Measurements from ENCODE around the gene BCL11B. TPM values are rescaled to one million over a fixed set of nuclear protein-coding genes. Genes with fewer than 3 reads are reported as not detected.

The BCL11B gene
- total and polyA plus RNA-seq, 2 donors (not counting 1 experiment from before 2014, with no cell fraction given) = under 0.01 TPM; not detected in 1

GRCh38 chr14:99150236-99150635, 121.8 kb downstream of the BCL11B start:
- H4K20me1 ChIP-seq (ENCODE audit: control insufficient read depth, extremely low read depth, insufficient read depth, low read length) = no peaks in the 10 kb centered on the region
- no peaks in the 10 kb centered on the region for H3K9me3 ChIP-seq (ENCODE audit: control insufficient read depth, insufficient read depth, low read depth, low read length)
- H3K9ac ChIP-seq (ENCODE audit: insufficient read depth, low read length) = no peak overlapping the region

GRCh38 chr14:99148861-99149610, 123.0 kb downstream of the BCL11B start:
- Histone ChIP-seq H3K9ac (ENCODE audit: insufficient read depth, low read length) (no peak overlapping the region), H3K79me2 (ENCODE audit: control insufficient read depth, insufficient read depth, low read length) (no peaks in the 10 kb centered on the region), H3K27me3 (ENCODE audit: control insufficient read depth, insufficient read depth, low read length) (no peaks in the 10 kb centered on the region), H2AFZ (ENCODE audit: low read length) (no peak overlapping the region), H3K36me3 (ENCODE audit: control insufficient read depth, insufficient read depth, low read length) (no peaks in the 10 kb centered on the region), H4K20me1 (ENCODE audit: control insufficient read depth, extremely low read depth, insufficient read depth, low read length) (no peaks in the 10 kb centered on the region), H3K4me3 (replicated peaks in 1 of 4; ENCODE audit: control extremely low read depth in 1 of 4, insufficient read depth in 1 of 4, low read depth in 3 of 4, low read length in 4 of 4) (no peak overlapping the region), H3K4me2 (ENCODE audit: extremely low read depth, insufficient read depth, low read length) (no peak overlapping the region), H3K4me1 (ENCODE audit: control insufficient read depth, extremely low read depth, insufficient read depth, low read length) (no peaks in the 10 kb centered on the region), H3K9me3 (ENCODE audit: control insufficient read depth, insufficient read depth, low read depth, low read length) (no peaks in the 10 kb centered on the region), H3K27ac (ENCODE audit: insufficient read depth, low read length) (no peak overlapping the region)
- TF ChIP-seq EZH2 (IDR thresholded peaks at IDR 0.05; ENCODE audit: low read length, missing control alignments) (no peak), CTCF (conservative IDR thresholded peaks at IDR 0.05 in 1 of 2, IDR thresholded peaks at IDR 0.05 in 1 of 2; ENCODE audit: low read depth in 1 of 2, low read length in 2 of 2) (no peak)
- DNase-seq (ENCODE audit: low read depth in 2 of 2) = no peak

More at GRCh38 chr14:99150236-99150635, 121.8 kb downstream of the BCL11B start:
- TF ChIP-seq EZH2 (IDR thresholded peaks at IDR 0.05; ENCODE audit: low read length, missing control alignments) (no peak), CTCF (conservative IDR thresholded peaks at IDR 0.05 in 1 of 2, IDR thresholded peaks at IDR 0.05 in 1 of 2; ENCODE audit: low read depth in 1 of 2, low read length in 2 of 2) (no peak)
- Histone ChIP-seq H3K27ac (ENCODE audit: insufficient read depth, low read length) (no peak overlapping the region), H3K4me1 (ENCODE audit: control insufficient read depth, extremely low read depth, insufficient read depth, low read length) (no peaks in the 10 kb centered on the region), H3K79me2 (ENCODE audit: control insufficient read depth, insufficient read depth, low read length) (no peaks in the 10 kb centered on the region), H3K4me3 (replicated peaks in 1 of 4; ENCODE audit: control extremely low read depth in 1 of 4, insufficient read depth in 1 of 4, low read depth in 3 of 4, low read length in 4 of 4) (no peak overlapping the region), H3K27me3 (ENCODE audit: control insufficient read depth, insufficient read depth, low read length) (no peaks in the 10 kb centered on the region), H2AFZ (ENCODE audit: low read length) (no peak overlapping the region), H3K4me2 (ENCODE audit: extremely low read depth, insufficient read depth, low read length) (no peak overlapping the region), H3K36me3 (ENCODE audit: control insufficient read depth, insufficient read depth, low read length) (no peaks in the 10 kb centered on the region)
- no peak for DNase-seq (ENCODE audit: low read depth in 2 of 2)

- TF ChIP-seq CTCF (conservative IDR thresholded peaks at IDR 0.05 in 1 of 2, IDR thresholded peaks at IDR 0.05 in 1 of 2; ENCODE audit: low read depth in 1 of 2, low read length in 2 of 2) (no peak), EZH2 (IDR thresholded peaks at IDR 0.05; ENCODE audit: low read length, missing control alignments) (no peak)
- no peaks in the 10 kb centered on the region for H3K36me3 ChIP-seq (ENCODE audit: control insufficient read depth, insufficient read depth, low read length)
- H3K4me1 ChIP-seq (ENCODE audit: control insufficient read depth, extremely low read depth, insufficient read depth, low read length) = no peaks in the 10 kb centered on the region
- H3K4me3 ChIP-seq (replicated peaks in 1 of 4; ENCODE audit: control extremely low read depth in 1 of 4, insufficient read depth in 1 of 4, low read depth in 3 of 4, low read length in 4 of 4) = no peak overlapping the region
- no peak overlapping the region for H3K4me2 ChIP-seq (ENCODE audit: extremely low read depth, insufficient read depth, low read length)
- H3K9ac ChIP-seq (ENCODE audit: insufficient read depth, low read length) = no peak overlapping the region
- DNase-seq (ENCODE audit: low read depth in 2 of 2) = no peak
- no peak overlapping the region for H3K27ac ChIP-seq (ENCODE audit: insufficient read depth, low read length)
- no peaks in the 10 kb centered on the region for H3K9me3 ChIP-seq (ENCODE audit: control insufficient read depth, insufficient read depth, low read depth, low read length)
- H4K20me1 ChIP-seq (ENCODE audit: control insufficient read depth, extremely low read depth, insufficient read depth, low read length) = no peaks in the 10 kb centered on the region
- no peaks in the 10 kb centered on the region for H3K27me3 ChIP-seq (ENCODE audit: control insufficient read depth, insufficient read depth, low read length)
- no peak overlapping the region for H2AFZ ChIP-seq (ENCODE audit: low read length)
- no peaks in the 10 kb centered on the region for H3K79me2 ChIP-seq (ENCODE audit: control insufficient read depth, insufficient read depth, low read length)
Observed at GRCh38 chr14:99148131-99148530, 123.9 kb downstream of the BCL11B start.
